ENCODE data around the gene CLSTN3.

- TF ChIP-seq ZNF26 (tag by site-specific recombination; IDR thresholded peaks at IDR 0.05), result no peak
- no peak for TF ChIP-seq CTCF (tag by site-specific recombination; IDR thresholded peaks at IDR 0.05)
- no peak for TF ChIP-seq ZNF274 (IDR thresholded peaks at IDR 0.05; ENCODE audit: low read length)
- TF ChIP-seq ZNF274 (tag by site-specific recombination; IDR thresholded peaks at IDR 0.05; ENCODE audit: borderline replicate concordance), result no peak
- no peak for TF ChIP-seq ZNF639 (tag by site-specific recombination; IDR thresholded peaks at IDR 0.05)
- no peak for TF ChIP-seq ZBTB48 (tag by site-specific recombination; IDR thresholded peaks at IDR 0.05)
- TF ChIP-seq PRDM10 (tag by site-specific recombination; IDR thresholded peaks at IDR 0.05), result no peak
- TF ChIP-seq GLIS2 (tag by site-specific recombination; IDR thresholded peaks at IDR 0.05), result no peak
- TF ChIP-seq ZNF776 (tag by site-specific recombination; IDR thresholded peaks at IDR 0.05; ENCODE audit: borderline replicate concordance), result no peak
- no peak for TF ChIP-seq SP7 (tag by site-specific recombination; IDR thresholded peaks at IDR 0.05)
- no peak for TF ChIP-seq MYNN (tag by site-specific recombination; IDR thresholded peaks at IDR 0.05; ENCODE audit: borderline replicate concordance)
- TF ChIP-seq ZNF701 (tag by site-specific recombination; IDR thresholded peaks at IDR 0.05), result no peak
- no peak for TF ChIP-seq ZNF280D (tag by site-specific recombination; IDR thresholded peaks at IDR 0.05)
- TF ChIP-seq ZNF169 (tag by site-specific recombination; IDR thresholded peaks at IDR 0.05), result no peak
Measured at GRCh38 chr12:7160183-7160582, 30.0 kb downstream of the CLSTN3 start.

Measured in HEK293 (cell line).